Panc1 (cell line): ENCODE results near the gene UNC93B1. TPM values are rescaled to one million over a fixed set of nuclear protein-coding genes. Genes with fewer than 3 reads are reported as not detected.
A peak's percentile ranks its signal among the peaks of the same experiment; 100 is the strongest.

Source experiments
- ATAC-seq: fragments of 200-7000 bp; cut with Tn5 transposase; 2 replicates; pipeline ENCODE4 v1.9.1; 2020; ENCODE audit warnings: mild to moderate bottlenecking, moderate library complexity
- BruUV-seq: library from RNA; stranded (reverse); fragments of 400-500 nt; replicated peaks from 2 replicates; lab custom pipeline; 2021; lab: Mats Ljungman, UMichigan
- CTCF ChIA-PET: fragments of 300-600 bp; sonication (Branson Sonifier 250); formaldehyde crosslinking; loops from one replicate; lab custom pipeline; 2022; ENCODE audit warnings: antibody characterized with exemption; lab: Charles Lee
- POLR2A ChIA-PET: fragments of 300-600 bp; sonication (Branson Sonifier 250); formaldehyde crosslinking; loops from one replicate; lab custom pipeline; 2022; ENCODE audit warnings: antibody characterized with exemption; lab: Charles Lee
- DNase-seq: peaks from one replicate; pipeline ENCODE4 v3.0.0-alpha.2; 2010; ENCODE audit warnings: low read depth, low spot score
- H3K27ac ChIP-seq: 2 replicates; pipeline ENCODE4 v1.5.1; 2011; ENCODE audit warnings: mild to moderate bottlenecking, low read length, inconsistent platforms
- H3K27me3 ChIP-seq: fragments of 200-500 bp; sonication (Bioruptor generic); 2 replicates; pipeline ENCODE4 v1.6.0; 2014; ENCODE audit warnings: low read length, inconsistent platforms; ENCODE audit not compliant: control insufficient read depth, insufficient read depth
- H3K36me3 ChIP-seq: fragments of 200-500 bp; sonication (Bioruptor generic); 2 replicates; pipeline ENCODE4 v1.5.1; 2014; ENCODE audit warnings: inconsistent platforms, mild to moderate bottlenecking, low read length, moderate library complexity; ENCODE audit not compliant: control insufficient read depth, insufficient read depth
- H3K4me1 ChIP-seq: 2 replicates; pipeline ENCODE4 v1.5.1; 2011; ENCODE audit warnings: inconsistent platforms, mild to moderate bottlenecking, low read length, moderate library complexity; ENCODE audit not compliant: control insufficient read depth, insufficient read depth
- H3K4me3 ChIP-seq, 2 experiments: 2 replicates each; pipeline ENCODE4 v1.5.1; 2011 to 2012; ENCODE audit warnings: low read depth in 2 of 2, low read length in 2 of 2, mild to moderate bottlenecking in 2 of 2, inconsistent platforms in 1 of 2, moderate library complexity in 1 of 2
- H3K9me3 ChIP-seq: fragments of 200-500 bp; sonication (Bioruptor generic); 2 replicates; pipeline ENCODE4 v1.5.1; 2014; ENCODE audit warnings: low read depth, mild to moderate bottlenecking, inconsistent platforms, low read length, moderate library complexity; ENCODE audit not compliant: control insufficient read depth, insufficient read depth
- POLR2AphosphoS5 ChIP-seq: IDR thresholded peaks from 2 replicates; pipeline ENCODE4 v1.6.1; 2012; ENCODE audit warnings: mild to moderate bottlenecking, low read depth, low read length, moderate library complexity
- SIN3A ChIP-seq: IDR thresholded peaks from 2 replicates; pipeline ENCODE4 v1.6.1; 2012; ENCODE audit warnings: low read depth, mild to moderate bottlenecking, low read length, moderate library complexity, borderline replicate concordance; ENCODE audit not compliant: insufficient read depth
- TCF7L2 ChIP-seq: IDR thresholded peaks from 2 replicates; pipeline ENCODE4 v1.6.1; 2011; ENCODE audit warnings: mild to moderate bottlenecking, low read depth, low read length, inconsistent platforms
- in situ Hi-C: cut with HindIII; loops from 2 replicates; pipeline ENCODE4 v1.10.0; 2016; ENCODE audit warnings: low sequenced_read_pairs, low pct_unique_long_range_greater_than_20kb
- intact Hi-C: fragments of 100-400 bp; cut with micrococcal nuclease; formaldehyde crosslinking; loops from one replicate; pipeline ENCODE4 v1.10.0; 2022; ENCODE audit not compliant: unreplicated experiment
- total RNA-seq: library from RNA; stranded (reverse); gene quantifications from one replicate; pipeline ENCODE4 v1.2.1, GENCODE V29; 2021; ENCODE audit not compliant: unreplicated experiment
- TF ChIP-seq, protein P1 (sequence below): fragments of 450-650 bp; IDR thresholded peaks from 2 replicates; pipeline ENCODE4 v1.5.1; 2017; ENCODE audit warnings: mild to moderate bottlenecking
- TF ChIP-seq, protein P2 (sequence below), 2 experiments: IDR thresholded peaks; 2 replicates each; pipeline ENCODE4 v1.6.1; 2011 to 2012; ENCODE audit warnings: low read depth in 2 of 2, control low read depth in 1 of 2, low read length in 1 of 2, mild to moderate bottlenecking in 1 of 2, moderate library complexity in 1 of 2; ENCODE audit not compliant: insufficient read depth in 1 of 2

Gene UNC93B1
- total RNA-seq, 1 experiment from 2014 or later: 54.1 TPM

DNA sequence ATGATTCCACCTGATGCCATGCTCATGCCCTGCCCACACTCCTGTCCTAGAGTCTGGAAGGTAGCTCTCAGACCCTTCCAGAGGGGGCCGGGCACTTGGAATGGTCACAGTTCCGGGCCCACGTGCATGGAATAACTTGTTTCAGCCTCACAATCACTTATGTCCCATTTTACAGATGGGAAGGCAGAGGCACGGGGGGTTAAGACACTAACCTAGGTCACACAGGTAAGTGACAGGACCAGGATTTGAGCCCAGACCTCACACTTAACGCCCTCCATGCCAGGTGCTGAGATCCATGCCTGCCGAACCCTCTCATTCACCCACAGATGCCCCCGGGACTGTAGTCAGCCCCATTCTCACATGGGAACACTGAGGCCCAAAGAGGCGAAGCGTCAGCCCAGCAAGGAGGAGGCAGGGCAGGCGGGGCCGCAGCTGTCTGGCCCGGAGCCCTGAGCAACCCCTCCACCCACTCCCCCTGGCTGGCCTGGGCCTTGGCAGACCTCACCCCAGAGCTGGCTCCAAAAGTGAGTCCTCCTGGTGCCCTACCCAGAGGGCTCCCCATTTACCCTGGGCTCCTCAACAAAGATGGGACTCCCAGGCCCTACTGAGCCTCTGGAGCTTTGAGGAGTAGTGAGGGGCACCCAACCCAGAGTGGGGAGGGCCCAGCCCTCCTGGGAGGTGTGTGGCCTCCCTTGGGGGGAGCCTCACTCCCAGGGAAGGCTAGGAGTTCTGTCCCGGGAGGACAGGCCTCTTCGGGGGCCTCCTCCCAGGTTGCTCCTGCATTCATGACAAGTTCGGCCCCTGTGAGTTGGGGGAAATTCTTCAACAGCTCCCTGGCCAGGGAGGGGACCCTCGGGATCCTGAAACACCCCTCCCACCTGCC is 3.8 kb upstream of the UNC93B1 start:
- CTCF ChIA-PET: interaction anchor here (1.0 kb wide), 1 partner anchor 52 kb away, joined by 4 read pairs; no protein-coding TSS in a partner anchor
- H3K36me3 ChIP-seq: no peaks in the 10 kb centered on the region
- no peaks in the 10 kb centered on the region for H3K9me3 ChIP-seq
- BruUV-seq: no TSS peak
- H3K27ac ChIP-seq: peak overlapping the region; percentile 48; the same call in 1 of the 2 replicates
- POLR2A ChIA-PET: no interaction called here
- H3K4me3 ChIP-seq: no peak overlapping the region
- intact Hi-C loops: no loop called here
- no peak for ATAC-seq
- no peaks in the 10 kb centered on the region for H3K27me3 ChIP-seq
- DNase-seq: no peak
- peaks cover 52% of the 10 kb centered on the region for H3K4me1 ChIP-seq
- no peak for TF ChIP-seq SIN3A
- TF ChIP-seq POLR2AphosphoS5: no peak
- TF ChIP-seq, protein P1, sequence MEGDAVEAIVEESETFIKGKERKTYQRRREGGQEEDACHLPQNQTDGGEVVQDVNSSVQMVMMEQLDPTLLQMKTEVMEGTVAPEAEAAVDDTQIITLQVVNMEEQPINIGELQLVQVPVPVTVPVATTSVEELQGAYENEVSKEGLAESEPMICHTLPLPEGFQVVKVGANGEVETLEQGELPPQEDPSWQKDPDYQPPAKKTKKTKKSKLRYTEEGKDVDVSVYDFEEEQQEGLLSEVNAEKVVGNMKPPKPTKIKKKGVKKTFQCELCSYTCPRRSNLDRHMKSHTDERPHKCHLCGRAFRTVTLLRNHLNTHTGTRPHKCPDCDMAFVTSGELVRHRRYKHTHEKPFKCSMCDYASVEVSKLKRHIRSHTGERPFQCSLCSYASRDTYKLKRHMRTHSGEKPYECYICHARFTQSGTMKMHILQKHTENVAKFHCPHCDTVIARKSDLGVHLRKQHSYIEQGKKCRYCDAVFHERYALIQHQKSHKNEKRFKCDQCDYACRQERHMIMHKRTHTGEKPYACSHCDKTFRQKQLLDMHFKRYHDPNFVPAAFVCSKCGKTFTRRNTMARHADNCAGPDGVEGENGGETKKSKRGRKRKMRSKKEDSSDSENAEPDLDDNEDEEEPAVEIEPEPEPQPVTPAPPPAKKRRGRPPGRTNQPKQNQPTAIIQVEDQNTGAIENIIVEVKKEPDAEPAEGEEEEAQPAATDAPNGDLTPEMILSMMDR: no peak
- TF ChIP-seq, protein P2, sequence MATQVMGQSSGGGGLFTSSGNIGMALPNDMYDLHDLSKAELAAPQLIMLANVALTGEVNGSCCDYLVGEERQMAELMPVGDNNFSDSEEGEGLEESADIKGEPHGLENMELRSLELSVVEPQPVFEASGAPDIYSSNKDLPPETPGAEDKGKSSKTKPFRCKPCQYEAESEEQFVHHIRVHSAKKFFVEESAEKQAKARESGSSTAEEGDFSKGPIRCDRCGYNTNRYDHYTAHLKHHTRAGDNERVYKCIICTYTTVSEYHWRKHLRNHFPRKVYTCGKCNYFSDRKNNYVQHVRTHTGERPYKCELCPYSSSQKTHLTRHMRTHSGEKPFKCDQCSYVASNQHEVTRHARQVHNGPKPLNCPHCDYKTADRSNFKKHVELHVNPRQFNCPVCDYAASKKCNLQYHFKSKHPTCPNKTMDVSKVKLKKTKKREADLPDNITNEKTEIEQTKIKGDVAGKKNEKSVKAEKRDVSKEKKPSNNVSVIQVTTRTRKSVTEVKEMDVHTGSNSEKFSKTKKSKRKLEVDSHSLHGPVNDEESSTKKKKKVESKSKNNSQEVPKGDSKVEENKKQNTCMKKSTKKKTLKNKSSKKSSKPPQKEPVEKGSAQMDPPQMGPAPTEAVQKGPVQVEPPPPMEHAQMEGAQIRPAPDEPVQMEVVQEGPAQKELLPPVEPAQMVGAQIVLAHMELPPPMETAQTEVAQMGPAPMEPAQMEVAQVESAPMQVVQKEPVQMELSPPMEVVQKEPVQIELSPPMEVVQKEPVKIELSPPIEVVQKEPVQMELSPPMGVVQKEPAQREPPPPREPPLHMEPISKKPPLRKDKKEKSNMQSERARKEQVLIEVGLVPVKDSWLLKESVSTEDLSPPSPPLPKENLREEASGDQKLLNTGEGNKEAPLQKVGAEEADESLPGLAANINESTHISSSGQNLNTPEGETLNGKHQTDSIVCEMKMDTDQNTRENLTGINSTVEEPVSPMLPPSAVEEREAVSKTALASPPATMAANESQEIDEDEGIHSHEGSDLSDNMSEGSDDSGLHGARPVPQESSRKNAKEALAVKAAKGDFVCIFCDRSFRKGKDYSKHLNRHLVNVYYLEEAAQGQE (IDR thresholded peaks at IDR 0.05; ENCODE audit: insufficient read depth in 1 of 2, low read depth in 2 of 2, low read length in 1 of 2): no peak
- TF ChIP-seq TCF7L2: no peak
- in situ Hi-C loops: no loop called here

DNA sequence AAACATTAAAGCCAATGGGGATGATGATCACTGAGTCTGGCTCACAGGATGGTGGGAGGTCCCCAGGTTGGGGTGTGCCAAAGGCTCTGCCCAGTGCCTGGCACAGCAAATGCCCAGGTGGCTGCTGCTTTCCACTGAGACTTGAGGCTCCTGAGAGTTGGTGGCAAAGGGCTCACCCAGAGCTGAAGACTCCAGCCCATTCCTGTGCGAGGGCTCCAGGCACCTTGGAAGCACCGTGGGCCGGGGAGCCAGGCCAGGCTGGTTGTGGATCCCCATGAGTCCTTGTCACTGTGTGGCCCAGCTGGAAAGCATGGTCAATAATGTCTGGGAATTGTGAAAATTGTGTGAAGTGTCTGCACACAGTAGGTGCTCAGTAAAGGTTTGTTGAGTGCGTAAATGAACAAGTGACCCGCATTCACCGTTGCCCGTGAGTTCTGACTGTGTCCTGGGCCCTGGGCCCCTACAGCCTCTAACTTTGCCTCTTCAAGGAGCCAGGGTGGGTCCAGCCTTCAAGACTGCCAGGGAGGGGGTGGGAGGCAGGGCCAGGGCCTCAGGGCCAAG is 2.8 kb upstream of the UNC93B1 start:
- ATAC-seq (no peak), DNase-seq (no peak)
- ChIA-PET POLR2A (no interaction called here), CTCF (no interaction called here)
- Histone ChIP-seq H3K36me3 (no peaks in the 10 kb centered on the region), H3K9me3 (no peaks in the 10 kb centered on the region), H3K4me3 (no peak overlapping the region), H3K27me3 (no peaks in the 10 kb centered on the region), H3K4me1 (peaks cover 42% of the 10 kb centered on the region), H3K27ac (peak overlapping the region; percentile 18; the same call in 1 of the 2 replicates)
- in situ Hi-C loops: no loop called here
- TF ChIP-seq SIN3A (no peak), TCF7L2 (no peak), POLR2AphosphoS5 (no peak)
- TF ChIP-seq, protein P1: no peak
- TF ChIP-seq, protein P2 (IDR thresholded peaks at IDR 0.05; ENCODE audit: insufficient read depth in 1 of 2, low read depth in 2 of 2, low read length in 1 of 2): no peak
- intact Hi-C loops: no loop called here
- no TSS peak for BruUV-seq
